ENCODE results near the gene FBXO5. TPM values are rescaled to one million over a fixed set of nuclear protein-coding genes. Genes with fewer than 3 reads are reported as not detected.

Gene FBXO5
- total RNA-seq, 2 experiments from 2014 or later, result 3.0 to 3.3 TPM

- no peaks in the 10 kb centered on the region for H3K27me3 ChIP-seq (ENCODE audit: control insufficient read depth in 1 of 2, insufficient read depth in 2 of 2, low read length in 2 of 2)
- ATAC-seq (ENCODE audit: poor library complexity) (no peak), DNase-seq (no peak)
- H3K9me3 ChIP-seq (ENCODE audit: control insufficient read depth in 1 of 2, insufficient read depth in 1 of 2, low read length in 2 of 2), result no peaks in the 10 kb centered on the region
- Mint-ChIP-seq H3K36me3 (ENCODE audit: low read depth) (peaks cover 21% of the 10 kb centered on the region), H3K27me3 (no peaks in the 10 kb centered on the region), H3K27ac (no peak overlapping the region), H3K4me1 (ENCODE audit: low read depth) (peaks cover 65% of the 10 kb centered on the region), H3K4me3 (peak overlapping the region; percentile 72), H3K9me3 (no peaks in the 10 kb centered on the region)
- intact Hi-C loops (cut with DNase I, micrococcal nuclease), result loop anchor here in 1 of 2 experiments (5.0 to 10.0 kb wide), 2 partner anchors 678 to 1596 kb away; no protein-coding TSS in a partner anchor
- no peaks in the 10 kb centered on the region for H3K36me3 ChIP-seq (ENCODE audit: insufficient read depth, low read length)
- ChIA-PET CTCF (no interaction called here), POLR2A (no interaction called here)
- no peak overlapping the region for H3K4me3 ChIP-seq (ENCODE audit: low read length)
- peaks cover 34% of the 10 kb centered on the region for H3K4me1 ChIP-seq (ENCODE audit: insufficient read depth, low read length)
- no peak for TF ChIP-seq CTCF (IDR thresholded peaks at IDR 0.05)
- H3K27ac ChIP-seq (ENCODE audit: low read depth in 1 of 2, low read length in 2 of 2), result no peak overlapping the region
These were observed 2.2 kb downstream of the FBXO5 start for GRCh38 chr6:152980656-152981055.

GRCh38 chr6:152979116-152979515 lies 3.7 kb downstream of the FBXO5 start:
- H3K9me3 Mint-ChIP-seq, result no peaks in the 10 kb centered on the region
- ChIA-PET POLR2A (no interaction called here), CTCF (no interaction called here)
- H3K4me3 Mint-ChIP-seq, result no peak overlapping the region
- Histone ChIP-seq H3K4me3 (ENCODE audit: low read length) (no peak overlapping the region), H3K27ac (ENCODE audit: low read depth in 1 of 2, low read length in 2 of 2) (no peak overlapping the region), H3K27me3 (ENCODE audit: control insufficient read depth in 1 of 2, insufficient read depth in 2 of 2, low read length in 2 of 2) (no peaks in the 10 kb centered on the region), H3K36me3 (ENCODE audit: insufficient read depth, low read length) (peaks cover 8% of the 10 kb centered on the region), H3K9me3 (ENCODE audit: control insufficient read depth in 1 of 2, insufficient read depth in 1 of 2, low read length in 2 of 2) (no peaks in the 10 kb centered on the region), H3K4me1 (ENCODE audit: insufficient read depth, low read length) (peaks cover 19% of the 10 kb centered on the region)
- peaks cover 35% of the 10 kb centered on the region for H3K36me3 Mint-ChIP-seq (ENCODE audit: low read depth)
- no peak for DNase-seq
- no peak for ATAC-seq (ENCODE audit: poor library complexity)
- H3K27me3 Mint-ChIP-seq, result no peaks in the 10 kb centered on the region
- no peak overlapping the region for H3K27ac Mint-ChIP-seq
- intact Hi-C loops (cut with DNase I, micrococcal nuclease), result no loop called here
- no peak for TF ChIP-seq CTCF (IDR thresholded peaks at IDR 0.05)
- H3K4me1 Mint-ChIP-seq (ENCODE audit: low read depth), result peaks cover 67% of the 10 kb centered on the region

GRCh38 chr6:152978058-152978457 lies 4.8 kb downstream of the FBXO5 start:
- H3K9me3 Mint-ChIP-seq, result no peaks in the 10 kb centered on the region
- H3K27ac Mint-ChIP-seq, result no peak overlapping the region
- H3K36me3 Mint-ChIP-seq (ENCODE audit: low read depth), result peaks cover 35% of the 10 kb centered on the region
- no peak overlapping the region for H3K4me3 Mint-ChIP-seq
- Histone ChIP-seq H3K9me3 (ENCODE audit: control insufficient read depth in 1 of 2, insufficient read depth in 1 of 2, low read length in 2 of 2) (no peaks in the 10 kb centered on the region), H3K27ac (ENCODE audit: low read depth in 1 of 2, low read length in 2 of 2) (no peak overlapping the region), H3K36me3 (ENCODE audit: insufficient read depth, low read length) (peaks cover 13% of the 10 kb centered on the region), H3K27me3 (ENCODE audit: control insufficient read depth in 1 of 2, insufficient read depth in 2 of 2, low read length in 2 of 2) (no peaks in the 10 kb centered on the region), H3K4me1 (ENCODE audit: insufficient read depth, low read length) (peaks cover 14% of the 10 kb centered on the region), H3K4me3 (ENCODE audit: low read length) (no peak overlapping the region)
- peaks cover 62% of the 10 kb centered on the region for H3K4me1 Mint-ChIP-seq (ENCODE audit: low read depth)
- no peak for ATAC-seq (ENCODE audit: poor library complexity)
- CTCF ChIA-PET, result no interaction called here
- no peak for DNase-seq
- no peaks in the 10 kb centered on the region for H3K27me3 Mint-ChIP-seq
- POLR2A ChIA-PET, result no interaction called here
- TF ChIP-seq CTCF (IDR thresholded peaks at IDR 0.05), result no peak
- intact Hi-C loops (cut with DNase I, micrococcal nuclease), result no loop called here
